ENCODE results near the gene SESN1.
A peak's percentile ranks its signal among the peaks of the same experiment; 100 is the strongest.

Gene SESN1

GRCh38 chr6:108944707-108945680 lies 149.7 kb downstream of the SESN1 start:
- H4K8ac ChIP-seq (ENCODE audit: low read depth, low read length), result no peak overlapping the region

DNA sequence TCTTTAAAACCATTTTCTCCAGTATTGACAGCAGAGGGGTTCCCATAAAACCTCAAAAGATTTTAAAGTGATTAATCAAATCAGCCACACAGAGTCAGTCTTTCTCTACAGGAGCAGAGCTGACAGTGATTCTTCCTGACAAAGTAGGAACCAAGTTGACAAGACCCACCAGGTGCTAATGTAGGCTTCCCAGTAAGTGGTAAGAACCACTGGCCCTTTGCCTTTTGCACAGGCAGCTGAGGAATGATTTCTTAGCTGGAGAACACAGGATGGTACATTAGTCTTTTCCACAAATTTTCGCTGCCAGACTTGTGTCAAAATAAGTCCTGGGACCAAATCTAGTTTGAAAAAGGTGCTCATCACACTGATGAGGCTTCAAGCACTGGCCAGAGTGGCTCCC lies 150.6 kb downstream of the SESN1 start:
- no CpG with 5 or more reads among the region's 1 CpG for WGBS, 2 donors (ENCODE audit: extremely low coverage in 2 of 2, insufficient read length in 2 of 2, insufficient replicate concordance in 1 of 2)
- H2BK5ac ChIP-seq (ENCODE audit: low read length), result no peak overlapping the region
- no peaks in the 10 kb centered on the region for H3K36me3 ChIP-seq (replicated peaks in 1 of 2; ENCODE audit: control insufficient read depth in 2 of 2, insufficient read depth in 2 of 2, low read length in 2 of 2)
- no peak overlapping the region for H2AFZ ChIP-seq (ENCODE audit: low read length)
- H3K14ac ChIP-seq (ENCODE audit: low read length), result no peak overlapping the region
- H3K27ac ChIP-seq (replicated peaks; ENCODE audit: low read length), result no peak overlapping the region
- no peak overlapping the region for H3K4me3 ChIP-seq (ENCODE audit: low read length in 2 of 2)
- H3K79me1 ChIP-seq (ENCODE audit: low read depth, low read length), result no peaks in the 10 kb centered on the region
- H3K9me3 ChIP-seq (replicated peaks in 1 of 2; ENCODE audit: control insufficient read depth in 2 of 2, insufficient read depth in 1 of 2, low read depth in 1 of 2, low read length in 2 of 2), result no peaks in the 10 kb centered on the region
- H4K8ac ChIP-seq (ENCODE audit: low read depth, low read length), result no peak overlapping the region
- no peak overlapping the region for H3K9ac ChIP-seq (ENCODE audit: low read depth, low read length, poor library complexity)
- no peak overlapping the region for H3K4ac ChIP-seq (ENCODE audit: low read length)
- H2BK12ac ChIP-seq (ENCODE audit: low read length), result no peak overlapping the region
- no peak overlapping the region for H2AK5ac ChIP-seq (ENCODE audit: low read depth, low read length)
- no peak overlapping the region for H2BK15ac ChIP-seq (ENCODE audit: low read length)
- no peak overlapping the region for H4K91ac ChIP-seq (ENCODE audit: low read depth, low read length, poor library complexity)
- H3K18ac ChIP-seq (ENCODE audit: low read length), result no peak overlapping the region
- no peak overlapping the region for H3K23ac ChIP-seq (ENCODE audit: low read depth, low read length, poor library complexity)
- no peak for DNase-seq (ENCODE audit: low spot score)
- H3K27me3 ChIP-seq (ENCODE audit: control insufficient read depth in 3 of 3, insufficient read depth in 3 of 3, low read depth in 1 of 3, low read length in 3 of 3), result no peaks in the 10 kb centered on the region
- peaks cover 2 to 9% of the 10 kb centered on the region in 2 donors for H3K4me1 ChIP-seq (ENCODE audit: control insufficient read depth in 2 of 2, insufficient read depth in 1 of 2, low read depth in 1 of 2, low read length in 2 of 2)
- H3K4me2 ChIP-seq (ENCODE audit: insufficient read depth, low read length, poor library complexity, severe bottlenecking), result no peak overlapping the region
- no peak overlapping the region for H2BK120ac ChIP-seq (ENCODE audit: low read depth, low read length)

More at GRCh38 chr6:108944707-108945680, 149.7 kb downstream of the SESN1 start:
- no peak overlapping the region for H3K4ac ChIP-seq (ENCODE audit: low read length)
- peaks cover 2 to 9% of the 10 kb centered on the region in 2 donors for H3K4me1 ChIP-seq (ENCODE audit: control insufficient read depth in 2 of 2, insufficient read depth in 1 of 2, low read depth in 1 of 2, low read length in 2 of 2)
- H3K14ac ChIP-seq (ENCODE audit: low read length), result no peak overlapping the region
- no peaks in the 10 kb centered on the region for H3K9me3 ChIP-seq (replicated peaks in 1 of 2; ENCODE audit: control insufficient read depth in 2 of 2, insufficient read depth in 1 of 2, low read depth in 1 of 2, low read length in 2 of 2)
- H2AFZ ChIP-seq (ENCODE audit: low read length), result peak overlapping the region; percentile 36
- no peak overlapping the region for H3K9ac ChIP-seq (ENCODE audit: low read depth, low read length, poor library complexity)
- no peak overlapping the region for H2BK5ac ChIP-seq (ENCODE audit: low read length)
- H3K27me3 ChIP-seq (ENCODE audit: control insufficient read depth in 3 of 3, insufficient read depth in 3 of 3, low read depth in 1 of 3, low read length in 3 of 3), result no peaks in the 10 kb centered on the region
- H3K4me3 ChIP-seq (ENCODE audit: low read length in 2 of 2), result no peak overlapping the region
- no CpG with 5 or more reads among the region's 12 CpGs for WGBS, 2 donors (ENCODE audit: extremely low coverage in 2 of 2, insufficient read length in 2 of 2, insufficient replicate concordance in 1 of 2)
- no peak overlapping the region for H3K4me2 ChIP-seq (ENCODE audit: insufficient read depth, low read length, poor library complexity, severe bottlenecking)
- H3K18ac ChIP-seq (ENCODE audit: low read length), result no peak overlapping the region
- H4K91ac ChIP-seq (ENCODE audit: low read depth, low read length, poor library complexity), result no peak overlapping the region
- H2AK5ac ChIP-seq (ENCODE audit: low read depth, low read length), result no peak overlapping the region
- no peak overlapping the region for H2BK15ac ChIP-seq (ENCODE audit: low read length)
- no peaks in the 10 kb centered on the region for H3K79me1 ChIP-seq (ENCODE audit: low read depth, low read length)
- DNase-seq (ENCODE audit: low spot score), result no peak
- no peak overlapping the region for H2BK120ac ChIP-seq (ENCODE audit: low read depth, low read length)
- no peak overlapping the region for H3K23ac ChIP-seq (ENCODE audit: low read depth, low read length, poor library complexity)
- H3K27ac ChIP-seq (replicated peaks; ENCODE audit: low read length), result no peak overlapping the region
- no peak overlapping the region for H2BK12ac ChIP-seq (ENCODE audit: low read length)
- no peaks in the 10 kb centered on the region for H3K36me3 ChIP-seq (replicated peaks in 1 of 2; ENCODE audit: control insufficient read depth in 2 of 2, insufficient read depth in 2 of 2, low read length in 2 of 2)

- H3K23ac ChIP-seq (ENCODE audit: low read depth, low read length, poor library complexity), result no peak overlapping the region
- no peak overlapping the region for H2AFZ ChIP-seq (ENCODE audit: low read length)
- no peak overlapping the region for H2BK15ac ChIP-seq (ENCODE audit: low read length)
- no CpG with 5 or more reads among the region's 9 CpGs for WGBS, 2 donors (ENCODE audit: extremely low coverage in 2 of 2, insufficient read length in 2 of 2, insufficient replicate concordance in 1 of 2)
- no peak overlapping the region for H3K4me3 ChIP-seq (ENCODE audit: low read length in 2 of 2)
- no peak overlapping the region for H3K9ac ChIP-seq (ENCODE audit: low read depth, low read length, poor library complexity)
- H4K91ac ChIP-seq (ENCODE audit: low read depth, low read length, poor library complexity), result no peak overlapping the region
- no peak overlapping the region for H3K18ac ChIP-seq (ENCODE audit: low read length)
- DNase-seq (ENCODE audit: low spot score), result no peak
- no peaks in the 10 kb centered on the region for H3K27me3 ChIP-seq (ENCODE audit: control insufficient read depth in 3 of 3, insufficient read depth in 3 of 3, low read depth in 1 of 3, low read length in 3 of 3)
- no peak overlapping the region for H2BK12ac ChIP-seq (ENCODE audit: low read length)
- no peak overlapping the region for H3K14ac ChIP-seq (ENCODE audit: low read length)
- no peak overlapping the region for H4K8ac ChIP-seq (ENCODE audit: low read depth, low read length)
- H3K4ac ChIP-seq (ENCODE audit: low read length), result no peak overlapping the region
- no peak overlapping the region for H3K27ac ChIP-seq (replicated peaks; ENCODE audit: low read length)
- no peak overlapping the region for H2BK120ac ChIP-seq (ENCODE audit: low read depth, low read length)
- peaks cover 2 to 9% of the 10 kb centered on the region in 2 donors for H3K4me1 ChIP-seq (ENCODE audit: control insufficient read depth in 2 of 2, insufficient read depth in 1 of 2, low read depth in 1 of 2, low read length in 2 of 2)
- no peaks in the 10 kb centered on the region for H3K9me3 ChIP-seq (replicated peaks in 1 of 2; ENCODE audit: control insufficient read depth in 2 of 2, insufficient read depth in 1 of 2, low read depth in 1 of 2, low read length in 2 of 2)
- H2AK5ac ChIP-seq (ENCODE audit: low read depth, low read length), result no peak overlapping the region
- no peaks in the 10 kb centered on the region for H3K36me3 ChIP-seq (replicated peaks in 1 of 2; ENCODE audit: control insufficient read depth in 2 of 2, insufficient read depth in 2 of 2, low read length in 2 of 2)
- no peaks in the 10 kb centered on the region for H3K79me1 ChIP-seq (ENCODE audit: low read depth, low read length)
- no peak overlapping the region for H3K4me2 ChIP-seq (ENCODE audit: insufficient read depth, low read length, poor library complexity, severe bottlenecking)
- H2BK5ac ChIP-seq (ENCODE audit: low read length), result no peak overlapping the region
Observed at GRCh38 chr6:108942556-108943492, 151.8 kb downstream of the SESN1 start.

DNA sequence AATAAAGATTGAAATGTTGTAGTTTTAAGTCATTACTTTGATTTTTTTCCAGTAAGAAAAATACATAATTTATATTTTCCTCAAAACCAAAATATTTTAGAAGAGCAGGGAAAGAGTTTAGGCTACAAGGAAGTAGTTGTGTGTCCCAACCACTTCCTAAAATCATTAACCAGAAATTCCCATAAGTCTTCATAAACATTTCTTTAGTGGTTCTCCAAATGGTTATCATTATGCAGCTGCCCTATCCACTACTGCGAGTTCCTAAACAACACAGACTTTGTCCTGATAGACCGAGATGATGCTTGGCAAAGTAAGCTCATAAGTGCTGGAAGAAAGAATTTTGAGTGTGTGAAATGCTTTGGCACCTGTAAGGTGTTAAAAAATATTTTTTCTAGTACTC lies 152.8 kb downstream of the SESN1 start:
- Histone ChIP-seq H3K23ac (ENCODE audit: low read depth, low read length, poor library complexity) (no peak overlapping the region), H3K36me3 (replicated peaks in 1 of 2; ENCODE audit: control insufficient read depth in 2 of 2, insufficient read depth in 2 of 2, low read length in 2 of 2) (no peaks in the 10 kb centered on the region), H2BK120ac (ENCODE audit: low read depth, low read length) (no peak overlapping the region), H3K9me3 (replicated peaks in 1 of 2; ENCODE audit: control insufficient read depth in 2 of 2, insufficient read depth in 1 of 2, low read depth in 1 of 2, low read length in 2 of 2) (no peaks in the 10 kb centered on the region), H2BK12ac (ENCODE audit: low read length) (no peak overlapping the region), H2AK5ac (ENCODE audit: low read depth, low read length) (no peak overlapping the region), H3K18ac (ENCODE audit: low read length) (no peak overlapping the region), H2AFZ (ENCODE audit: low read length) (no peak overlapping the region), H2BK5ac (ENCODE audit: low read length) (no peak overlapping the region), H3K79me1 (ENCODE audit: low read depth, low read length) (no peaks in the 10 kb centered on the region), H3K4me1 (ENCODE audit: control insufficient read depth in 2 of 2, insufficient read depth in 1 of 2, low read depth in 1 of 2, low read length in 2 of 2) (peaks cover 2 to 4% of the 10 kb centered on the region in 2 donors), H4K91ac (ENCODE audit: low read depth, low read length, poor library complexity) (no peak overlapping the region), H3K27me3 (ENCODE audit: control insufficient read depth in 3 of 3, insufficient read depth in 3 of 3, low read depth in 1 of 3, low read length in 3 of 3) (no peaks in the 10 kb centered on the region), H2BK15ac (ENCODE audit: low read length) (no peak overlapping the region), H3K27ac (replicated peaks; ENCODE audit: low read length) (no peak overlapping the region), H4K8ac (ENCODE audit: low read depth, low read length) (no peak overlapping the region), H3K4me3 (ENCODE audit: low read length in 2 of 2) (no peak overlapping the region), H3K14ac (ENCODE audit: low read length) (no peak overlapping the region), H3K9ac (ENCODE audit: low read depth, low read length, poor library complexity) (no peak overlapping the region), H3K4me2 (ENCODE audit: insufficient read depth, low read length, poor library complexity, severe bottlenecking) (no peak overlapping the region), H3K4ac (ENCODE audit: low read length) (no peak overlapping the region)
- DNase-seq (ENCODE audit: low spot score), result no peak
- no CpG with 5 or more reads among the region's 2 CpGs for WGBS, 2 donors (ENCODE audit: extremely low coverage in 2 of 2, insufficient read length in 2 of 2, insufficient replicate concordance in 1 of 2)
